Astrocyte of the cerebellum (primary cell): ENCODE measurements around the gene CAMTA1.

Experiments used
- DNase-seq: peaks from one replicate; pipeline ENCODE4 v3.0.0-alpha.2; 2011; ENCODE audit warnings: low read depth
- H3K4me3 ChIP-seq: 2 replicates; pipeline ENCODE4 v1.5.1; 2011; ENCODE audit warnings: mild to moderate bottlenecking, low read depth, low read length, moderate library complexity
- CTCF ChIP-seq: IDR thresholded peaks from 2 replicates; pipeline ENCODE4 v1.5.1; 2012; ENCODE audit warnings: low read length, low read depth, moderate library complexity, mild to moderate bottlenecking; ENCODE audit errors: missing control alignments
- in situ Hi-C: cut with HindIII; loops from 2 replicates; pipeline ENCODE4 v1.10.0; 2017; ENCODE audit warnings: low sequenced_read_pairs

The CAMTA1 gene

GRCh38 chr1:7672864-7673263 is 887.6 kb downstream of the CAMTA1 start:
- in situ Hi-C loops = no loop called here
- TF ChIP-seq CTCF = no peak
- DNase-seq = no peak
- no peak overlapping the region for H3K4me3 ChIP-seq

GRCh38 chr1:7674972-7675371 is 889.7 kb downstream of the CAMTA1 start:
- DNase-seq = no peak
- H3K4me3 ChIP-seq = no peak overlapping the region
- in situ Hi-C loops = no loop called here
- no peak for TF ChIP-seq CTCF

- H3K4me3 ChIP-seq = no peak overlapping the region
- no peak for TF ChIP-seq CTCF
- in situ Hi-C loops = no loop called here
- DNase-seq = no peak
These were observed 890.4 kb downstream of the CAMTA1 start for GRCh38 chr1:7675431-7676273.

- no peak for DNase-seq
- in situ Hi-C loops = no loop called here
- TF ChIP-seq CTCF = no peak
- no peak overlapping the region for H3K4me3 ChIP-seq
These were observed 891.2 kb downstream of the CAMTA1 start for GRCh38 chr1:7676274-7676945.

GRCh38 chr1:7677111-7677510 is 891.9 kb downstream of the CAMTA1 start:
- no peak overlapping the region for H3K4me3 ChIP-seq
- no peak for DNase-seq
- in situ Hi-C loops = no loop called here
- TF ChIP-seq CTCF = no peak

GRCh38 chr1:7677815-7678214 is 892.6 kb downstream of the CAMTA1 start:
- TF ChIP-seq CTCF = no peak
- H3K4me3 ChIP-seq = no peak overlapping the region
- in situ Hi-C loops = no loop called here
- no peak for DNase-seq
